Suprapubic skin (tissue), 4 donors: ENCODE results near the gene RRBP1.

ENCODE experiments used
- EP300 ChIP-seq: sonication (generic); formaldehyde crosslinking; IDR thresholded peaks from one replicate; pipeline ENCODE4 v1.6.1; 2017; ENCODE audit warnings: antibody characterized with exemption
- POLR2AphosphoS5 ChIP-seq, 3 donors: sonication (generic); formaldehyde crosslinking; IDR thresholded peaks; one replicate each; pipeline ENCODE4 v1.6.1; 2017; ENCODE audit warnings: antibody characterized with exemption in 3 of 3
- TF ChIP-seq, protein P1 (sequence below), 2 donors: fragments of 200-600 bp in 1 of 2; fragments of 450-650 bp in 1 of 2; sonication (generic) in 1 of 2; IDR thresholded peaks; one replicate each; pipeline ENCODE4 v1.5.1; 2016 to 2019; ENCODE audit warnings: antibody characterized with exemption in 2 of 2, mild to moderate bottlenecking in 1 of 2, moderate library complexity in 1 of 2

DNA sequence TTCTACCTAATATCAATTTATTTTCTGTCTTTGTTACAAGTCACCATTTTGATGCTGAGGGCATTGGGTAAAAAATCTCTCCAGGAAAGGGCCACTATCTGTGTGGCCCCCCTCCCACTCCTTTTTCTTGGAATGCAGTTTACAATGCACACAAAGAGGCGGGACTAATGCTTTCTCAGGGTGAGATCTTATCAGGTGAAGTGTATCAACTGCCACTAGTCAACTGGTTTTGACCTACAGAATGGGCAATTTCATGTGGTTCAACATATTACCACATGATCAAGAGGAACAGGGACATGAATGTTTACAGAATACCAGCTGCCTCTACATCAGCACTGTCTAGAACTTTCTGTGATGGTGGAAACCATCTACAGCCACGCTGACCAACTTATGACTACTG is 3.7 kb downstream of the RRBP1 start:
- TF ChIP-seq POLR2AphosphoS5 (IDR thresholded peaks at IDR 0.05) (no peak), EP300 (no peak)
- TF ChIP-seq, protein P1, sequence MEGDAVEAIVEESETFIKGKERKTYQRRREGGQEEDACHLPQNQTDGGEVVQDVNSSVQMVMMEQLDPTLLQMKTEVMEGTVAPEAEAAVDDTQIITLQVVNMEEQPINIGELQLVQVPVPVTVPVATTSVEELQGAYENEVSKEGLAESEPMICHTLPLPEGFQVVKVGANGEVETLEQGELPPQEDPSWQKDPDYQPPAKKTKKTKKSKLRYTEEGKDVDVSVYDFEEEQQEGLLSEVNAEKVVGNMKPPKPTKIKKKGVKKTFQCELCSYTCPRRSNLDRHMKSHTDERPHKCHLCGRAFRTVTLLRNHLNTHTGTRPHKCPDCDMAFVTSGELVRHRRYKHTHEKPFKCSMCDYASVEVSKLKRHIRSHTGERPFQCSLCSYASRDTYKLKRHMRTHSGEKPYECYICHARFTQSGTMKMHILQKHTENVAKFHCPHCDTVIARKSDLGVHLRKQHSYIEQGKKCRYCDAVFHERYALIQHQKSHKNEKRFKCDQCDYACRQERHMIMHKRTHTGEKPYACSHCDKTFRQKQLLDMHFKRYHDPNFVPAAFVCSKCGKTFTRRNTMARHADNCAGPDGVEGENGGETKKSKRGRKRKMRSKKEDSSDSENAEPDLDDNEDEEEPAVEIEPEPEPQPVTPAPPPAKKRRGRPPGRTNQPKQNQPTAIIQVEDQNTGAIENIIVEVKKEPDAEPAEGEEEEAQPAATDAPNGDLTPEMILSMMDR (IDR thresholded peaks at IDR 0.05) = no peak
